Transverse colon (tissue), 4 donors: ENCODE measurements around the gene TRIM3. TPM values are rescaled to one million over a fixed set of nuclear protein-coding genes. Genes with fewer than 3 reads are reported as not detected.

ENCODE experiments used
- DNase-seq: peaks from one replicate; pipeline ENCODE4 v3.0.0-alpha.2; 2019
- H3K27ac ChIP-seq, 4 donors: fragments of 200-600 bp; sonication (generic); 2 replicates each; pipeline ENCODE4 v1.5.1; 2016 to 2018; ENCODE audit warnings: inconsistent platforms in 4 of 4
- H3K27me3 ChIP-seq: fragments of 200-600 bp; sonication (generic); 2 replicates; pipeline ENCODE4 v1.5.1; 2017; ENCODE audit warnings: inconsistent platforms
- H3K36me3 ChIP-seq, 4 donors: fragments of 200-600 bp; sonication (generic); 2 replicates each; pipeline ENCODE4 v1.5.1; 2017 to 2019; ENCODE audit warnings: inconsistent platforms in 4 of 4
- H3K4me1 ChIP-seq, 4 donors: fragments of 200-600 bp; sonication (generic); 2 replicates each; pipeline ENCODE4 v1.5.1; 2017 to 2020; ENCODE audit warnings: inconsistent platforms in 4 of 4
- H3K4me3 ChIP-seq, 4 donors: fragments of 200-600 bp; sonication (generic); 1 replicate in 1 of 4; 2 replicates in 3 of 4; pipeline versions ENCODE4 v1.5.1 to v1.6.1; 2017 to 2019; ENCODE audit warnings: inconsistent platforms in 4 of 4
- H3K9me3 ChIP-seq, 2 donors: fragments of 200-600 bp; sonication (generic); 2 replicates each; pipeline ENCODE4 v1.5.1; 2017 to 2019; ENCODE audit warnings: inconsistent platforms in 2 of 2
- CTCF ChIP-seq, 5 experiments: fragments of 200-600 bp in 3 of 5; fragments of 450-650 bp in 2 of 5; sonication (generic) in 3 of 5; IDR thresholded peaks; 1 replicate in 2 of 5; 2 replicates in 3 of 5; pipeline ENCODE4 v1.5.1; 2016 to 2017; ENCODE audit warnings: antibody characterized with exemption in 5 of 5, inconsistent platforms in 3 of 5, mild to moderate bottlenecking in 2 of 5, moderate library complexity in 1 of 5
- EP300 ChIP-seq: sonication (generic); formaldehyde crosslinking; IDR thresholded peaks from one replicate; pipeline ENCODE4 v1.6.1; 2017; ENCODE audit warnings: antibody characterized with exemption, low read depth
- POLR2A ChIP-seq: fragments of 450-650 bp; IDR thresholded peaks from one replicate; pipeline ENCODE4 v1.6.1; 2016; ENCODE audit warnings: antibody characterized with exemption, mild to moderate bottlenecking, moderate library complexity
- POLR2AphosphoS5 ChIP-seq, 3 donors: sonication (generic); formaldehyde crosslinking; IDR thresholded peaks; one replicate each; pipeline ENCODE4 v1.6.1; 2016; ENCODE audit warnings: antibody characterized with exemption in 3 of 3
- WGBS, 2 donors: methylation state at CpG; one replicate each; pipeline ENCODE4 v1.1.5; 2018; ENCODE audit warnings: low coverage in 1 of 2; 5-methylcytosine and 5-hydroxymethylcytosine counted together
- in situ Hi-C, 4 donors: fragments of 200-750 bp; cut with MboI; loops; one replicate each; pipeline versions ENCODE4 v1.15.0 to v1.15.1; 2017; ENCODE audit warnings: low sequenced_read_pairs in 3 of 4, low pct_ligation_motif_present in 1 of 4, low pct_unique_long_range_greater_than_20kb in 1 of 4
- intact Hi-C: fragments of 100-400 bp; cut with DNase I; formaldehyde crosslinking; loops from one replicate; pipeline ENCODE4 v1.15.1; 2023; ENCODE audit warnings: low total_unique reads
- total RNA-seq, 4 donors: library from RNA; depleted of rRNA; stranded (reverse); fragments of >200 nt; gene quantifications; one replicate each; pipeline ENCODE4 v1.1.0, GENCODE V29; 2016

The TRIM3 gene
- total RNA-seq, 4 donors from 2014 or later, result 49.1 to 205 (median 67.9) TPM

- intact Hi-C loops, result no loop called here
- no peak overlapping the region for H3K27ac ChIP-seq
- no peaks in the 10 kb centered on the region for H3K9me3 ChIP-seq
- TF ChIP-seq CTCF (IDR thresholded peaks at IDR 0.05) (no peak), POLR2A (no peak), POLR2AphosphoS5 (IDR thresholded peaks at IDR 0.05) (no peak), EP300 (no peak)
- no peak overlapping the region for H3K4me3 ChIP-seq
- H3K4me1 ChIP-seq, result no peaks in the 10 kb centered on the region
- H3K27me3 ChIP-seq, result no peaks in the 10 kb centered on the region
- DNase-seq, result no peak
- H3K36me3 ChIP-seq, result peaks cover 0 to 38% (median 11%) of the 10 kb centered on the region in 4 donors
- 20 to 65% methylated on average over 1 to 2 of the region's 2 CpGs for whole genome bisulfite sequencing, 2 donors
- in situ Hi-C loops, result no loop called here
Measured at GRCh38 chr11:6455070-6455469, 18.7 kb downstream of the TRIM3 start.

- no peak for TF ChIP-seq EP300
- TF ChIP-seq CTCF (IDR thresholded peaks at IDR 0.05), result no peak
- no peak for TF ChIP-seq POLR2A
- TF ChIP-seq POLR2AphosphoS5 (IDR thresholded peaks at IDR 0.05), result no peak
- no peaks in the 10 kb centered on the region for H3K4me1 ChIP-seq
- no peak overlapping the region for H3K4me3 ChIP-seq
- H3K36me3 ChIP-seq, result peaks cover 0 to 41% (median 15%) of the 10 kb centered on the region in 4 donors
- intact Hi-C loops (no loop called here), in situ Hi-C loops (no loop called here)
- H3K9me3 ChIP-seq, result no peaks in the 10 kb centered on the region
- H3K27me3 ChIP-seq, result no peaks in the 10 kb centered on the region
- H3K27ac ChIP-seq, result no peak overlapping the region
- DNase-seq, result no peak
- whole genome bisulfite sequencing, 2 donors, result 80 to 98% methylated on average over 1 to 2 of the region's 2 CpGs
Measured at GRCh38 chr11:6453152-6453551, 20.6 kb downstream of the TRIM3 start.

- no peaks in the 10 kb centered on the region for H3K9me3 ChIP-seq
- no peak for TF ChIP-seq POLR2A
- in situ Hi-C loops, result no loop called here
- peaks cover 0 to 41% (median 15%) of the 10 kb centered on the region in 4 donors for H3K36me3 ChIP-seq
- H3K4me3 ChIP-seq, result no peak overlapping the region
- no peak for DNase-seq
- H3K4me1 ChIP-seq, result no peaks in the 10 kb centered on the region
- intact Hi-C loops, result no loop called here
- no peak overlapping the region for H3K27ac ChIP-seq
- H3K27me3 ChIP-seq, result no peaks in the 10 kb centered on the region
- WGBS, 2 donors, result 81% methylated on average over 3 of the region's 3 CpGs; no CpG with 5 or more reads in 1 of the 2 donors
Measured at GRCh38 chr11:6452219-6452618, 21.5 kb downstream of the TRIM3 start.

GRCh38 chr11:6448574-6448973, 25.2 kb downstream of the TRIM3 start:
- H3K36me3 ChIP-seq, result peaks cover 0 to 19% (median 8%) of the 10 kb centered on the region in 4 donors
- no peak overlapping the region for H3K27ac ChIP-seq
- no peak overlapping the region for H3K4me3 ChIP-seq
- intact Hi-C loops (no loop called here), in situ Hi-C loops (loop anchor here in 3 of 4 donors (10.0 kb wide), 3 partner anchors 56 to 74 kb away; no protein-coding TSS in a partner anchor)
- H3K27me3 ChIP-seq, result no peaks in the 10 kb centered on the region
- no peaks in the 10 kb centered on the region for H3K9me3 ChIP-seq
- no peak for TF ChIP-seq POLR2AphosphoS5 (IDR thresholded peaks at IDR 0.05)
- TF ChIP-seq POLR2A, result no peak
- TF ChIP-seq CTCF (IDR thresholded peaks at IDR 0.05), result no peak
- no peak for TF ChIP-seq EP300
- no peaks in the 10 kb centered on the region for H3K4me1 ChIP-seq
- 90% methylated on average over 3 of the region's 3 CpGs; no CpG with 5 or more reads in 1 of the 2 donors for whole genome bisulfite sequencing, 2 donors
- DNase-seq, result no peak
